NCI-H748 treated with DMSO at 0.1 percent for 48 hours (cell line): ENCODE data around the gene PRAC2.
"Not testable (repeated sequence)": the region's sequence is repeated elsewhere in the genome, so short reads cannot be mapped to it uniquely, and the experiment has no call there.

Experiments used
- DNase-seq: peaks from one replicate; lab custom pipeline; 2025; lab: John Stamatoyannopoulos, UW

PRAC2 gene

GRCh38 chr17:48722915-48723422 lies at the start of gene PRAC2:
Gene PRAC2, plus strand, starts transcription at chr17:48723185. Its CDS starts 1,226 bp downstream, at chr17:48724411.
- no peak for DNase-seq

- DNase-seq = no peak
Observed at GRCh38 chr17:48676963-48677558, 45.9 kb upstream of the PRAC2 start.

DNA sequence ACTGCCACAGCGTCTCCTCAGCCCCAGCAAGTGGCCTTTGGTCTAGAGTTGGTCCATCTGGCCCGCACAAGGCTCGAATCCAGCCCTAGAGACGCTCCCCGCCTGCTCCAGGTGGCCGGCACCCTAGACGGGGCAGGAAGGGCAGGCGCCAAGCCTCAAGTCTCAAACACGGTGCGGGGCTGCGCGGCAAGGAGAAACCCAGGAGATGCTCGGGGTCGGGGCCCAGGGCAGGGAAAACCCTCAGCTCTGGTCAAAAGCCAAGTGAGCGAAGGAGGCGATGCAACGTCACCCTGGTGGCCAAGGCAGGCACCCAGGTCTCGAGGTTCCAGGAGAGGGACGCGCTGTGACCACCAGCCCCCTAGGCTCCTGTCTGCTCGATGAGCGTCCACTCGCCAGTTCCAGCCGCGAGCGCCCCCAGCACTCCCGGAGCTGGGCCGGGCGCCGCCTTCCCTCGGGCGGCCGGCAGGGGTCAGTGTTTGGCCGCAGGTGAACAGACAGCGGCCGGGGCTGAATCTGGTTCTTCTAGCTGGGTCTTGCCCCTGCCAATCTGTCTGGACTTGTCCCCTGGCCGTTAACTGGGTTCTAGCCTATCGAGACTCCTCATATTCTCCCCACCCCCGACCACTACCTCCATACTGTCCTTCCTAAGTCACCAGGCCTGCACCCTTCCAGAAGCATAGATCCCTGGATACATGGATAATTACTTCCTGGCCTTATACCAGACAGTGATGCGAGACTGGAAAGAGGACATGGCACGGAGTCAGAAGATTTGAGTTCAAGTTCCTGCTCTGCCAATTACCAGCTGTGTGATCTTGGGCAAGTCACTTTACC lies 44.6 kb upstream of the PRAC2 start:
- peak; percentile 44 for DNase-seq

GRCh38 chr17:48679385-48680096 lies 43.4 kb upstream of the PRAC2 start:
- no peak for DNase-seq

- no peak for DNase-seq
Observed at GRCh38 chr17:48681609-48682008, 41.4 kb upstream of the PRAC2 start.

DNA sequence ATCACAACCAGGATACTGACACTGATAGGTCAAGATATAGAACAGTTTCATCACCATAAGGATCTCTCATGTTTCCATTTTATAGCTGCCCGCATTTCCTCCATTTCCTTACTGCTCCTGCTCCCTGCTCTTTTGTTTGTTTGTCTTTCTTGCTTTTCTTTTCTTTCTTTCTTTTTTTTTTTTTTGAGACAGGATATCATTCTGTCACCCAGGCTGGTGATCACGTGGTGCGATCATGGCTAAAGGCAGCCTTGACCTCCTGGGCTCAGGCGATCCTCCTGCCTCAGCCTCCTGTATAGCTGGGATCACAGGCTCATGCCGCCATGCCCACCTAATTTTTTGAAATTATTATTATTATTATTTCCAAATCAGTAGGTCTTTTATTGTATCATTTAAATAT lies 32.3 kb upstream of the PRAC2 start:
- DNase-seq = no peak

GRCh38 chr17:48692049-48692448 lies 30.9 kb upstream of the PRAC2 start:
- DNase-seq = no peak

DNA sequence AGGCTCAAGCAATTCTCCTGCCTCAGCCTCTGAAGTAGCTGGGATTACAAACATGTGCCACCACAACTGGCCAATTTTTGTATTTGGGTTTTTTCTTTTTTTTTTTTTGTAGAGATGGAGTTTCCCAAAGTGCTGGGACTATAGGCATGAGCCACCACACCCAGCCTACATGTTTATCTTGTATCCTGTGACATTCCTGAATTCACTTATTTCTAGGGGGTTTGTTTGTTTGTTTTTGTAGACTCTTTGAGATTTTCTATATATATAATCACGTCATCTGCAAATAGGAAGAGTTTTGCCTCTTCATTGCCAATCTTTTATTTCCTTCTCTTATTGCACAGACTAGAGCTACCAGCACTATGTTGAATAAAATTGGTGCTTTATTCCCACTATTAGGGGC lies 29.8 kb upstream of the PRAC2 start:
- no peak for DNase-seq

- DNase-seq = no peak
Observed at GRCh38 chr17:48701864-48702532, 21.0 kb upstream of the PRAC2 start.

- DNase-seq = no peak
Observed at GRCh38 chr17:48704361-48705248, 18.4 kb upstream of the PRAC2 start.

DNA sequence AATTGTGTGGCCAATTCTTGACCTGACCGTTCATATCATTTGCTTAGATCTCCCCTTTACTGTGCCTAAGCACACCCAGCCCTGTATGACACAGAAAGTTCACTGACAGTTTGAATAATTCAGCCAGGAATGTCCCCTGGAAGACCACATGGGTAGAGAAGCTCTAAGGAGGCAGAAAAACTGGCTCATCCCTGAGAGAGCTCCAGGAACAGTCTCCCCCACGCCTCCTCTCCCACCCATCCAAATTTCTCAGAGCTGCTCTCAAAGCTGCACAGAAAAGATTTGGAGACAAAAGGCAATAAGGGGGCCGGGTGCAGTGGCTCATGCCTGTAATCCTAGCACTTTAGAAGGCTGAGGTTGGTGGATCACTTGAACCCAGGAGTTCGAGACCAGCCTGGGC lies 11.9 kb upstream of the PRAC2 start:
- no peak for DNase-seq

- DNase-seq = peak; percentile 59
Observed at GRCh38 chr17:48715496-48716399, 7.2 kb upstream of the PRAC2 start.

GRCh38 chr17:48716549-48716948 lies 6.4 kb upstream of the PRAC2 start:
- DNase-seq = not testable (repeated sequence)

DNA sequence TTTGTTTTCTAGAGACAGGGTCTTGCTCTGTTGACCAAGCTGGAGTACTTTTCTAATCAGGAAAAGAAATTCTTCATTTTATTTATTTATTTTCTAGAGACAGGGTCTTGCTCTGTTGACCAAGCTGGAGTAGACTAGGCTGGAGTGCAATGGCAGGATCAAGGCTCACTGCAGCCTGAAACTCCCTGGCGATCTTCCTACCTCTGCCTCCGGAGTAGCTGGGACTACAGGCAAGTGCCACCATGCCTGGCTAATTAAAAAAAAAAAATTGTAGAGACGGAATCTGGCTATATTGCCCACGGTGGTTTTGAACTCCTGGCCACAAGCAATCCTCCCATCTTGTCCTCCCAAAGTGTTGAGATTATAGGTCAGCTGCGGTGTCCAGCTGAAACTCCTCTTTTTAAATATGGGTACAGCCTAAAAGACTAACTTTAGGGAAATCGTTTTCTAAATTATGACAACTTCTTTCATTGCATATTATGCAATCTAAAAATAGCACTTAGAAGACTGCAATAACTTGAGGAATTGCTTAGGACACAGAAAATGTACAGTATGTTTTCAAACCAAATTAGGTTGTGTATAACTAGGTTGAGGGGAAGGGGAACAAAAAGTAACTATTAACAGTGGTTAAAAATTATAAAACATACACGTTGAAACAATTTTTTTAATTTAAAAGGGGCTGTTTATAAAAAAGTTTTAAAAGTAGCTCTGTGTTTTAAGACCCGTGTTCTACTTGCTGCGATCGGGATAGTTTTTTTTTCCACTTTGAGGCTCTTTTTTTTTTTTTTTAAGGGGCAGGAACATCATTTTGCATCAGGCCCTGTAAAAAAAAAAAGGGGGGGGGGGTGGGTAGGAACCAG lies 5.4 kb upstream of the PRAC2 start:
- DNase-seq = no peak

DNA sequence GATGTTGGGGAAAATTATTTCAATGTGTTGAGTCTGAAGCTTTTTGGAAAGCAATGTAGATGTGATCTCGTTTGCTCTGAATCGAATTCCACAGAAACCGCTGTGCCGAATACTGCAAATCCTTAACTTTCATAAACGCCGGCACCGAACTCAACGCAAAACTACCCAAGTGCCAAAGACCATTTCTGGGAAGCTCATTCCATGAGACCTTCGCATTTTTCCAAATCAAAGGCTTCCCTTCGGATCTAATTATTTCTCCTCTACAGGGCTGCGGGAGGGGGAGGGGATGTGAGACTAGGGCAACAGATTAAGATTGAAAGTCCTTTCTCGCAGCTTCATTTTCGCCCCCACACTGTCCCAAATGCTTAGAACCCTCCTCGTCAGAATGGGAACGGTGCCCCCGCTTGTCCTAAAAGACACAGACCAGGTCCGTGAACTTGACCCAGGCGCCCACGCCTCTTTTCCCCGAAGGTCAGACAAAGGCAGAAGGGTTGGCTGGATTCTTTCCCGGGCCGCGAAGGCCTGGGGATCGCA lies 4.7 kb upstream of the PRAC2 start:
- no peak for DNase-seq

DNA sequence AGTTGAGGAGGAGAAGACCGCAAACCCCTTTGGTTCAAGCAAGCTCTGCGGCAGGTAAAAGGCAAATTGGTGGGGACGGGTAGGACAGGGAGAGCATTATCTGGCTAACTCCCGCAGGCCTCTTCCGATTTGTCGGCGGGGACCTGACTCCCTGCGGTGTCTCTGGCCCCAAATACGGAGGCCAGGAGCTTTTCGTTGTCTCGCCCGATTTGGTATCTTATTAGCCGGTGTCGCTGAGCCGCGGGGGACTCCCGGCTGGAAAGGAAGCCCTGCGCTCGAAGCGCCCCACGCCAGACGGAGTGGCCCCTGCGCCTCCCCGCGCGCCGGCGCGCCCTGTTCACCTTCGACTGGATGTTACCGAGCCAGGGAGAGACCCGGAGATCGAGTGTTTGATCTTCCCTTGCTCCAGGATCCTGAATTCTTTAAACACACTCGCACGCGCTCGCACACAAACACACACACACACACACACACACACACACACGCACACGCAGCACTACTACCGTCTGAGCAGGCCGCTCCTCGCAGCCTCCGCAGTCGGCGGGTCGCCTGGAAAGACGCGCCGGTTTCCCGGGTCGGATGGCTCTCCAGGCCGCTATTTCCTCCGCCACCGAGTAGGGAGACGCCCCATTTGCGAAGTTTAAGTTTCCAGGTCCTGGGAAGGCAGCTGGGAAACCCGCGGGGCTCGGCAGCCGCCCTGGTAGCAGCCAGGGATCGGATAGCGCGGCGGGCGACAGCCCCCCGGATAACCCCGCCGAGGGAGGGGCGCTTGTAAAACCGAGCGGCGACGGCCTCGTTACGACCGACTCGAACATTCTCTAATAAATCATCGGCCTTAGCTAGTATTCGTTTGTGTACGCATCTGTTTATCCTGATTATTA lies 4.0 kb upstream of the PRAC2 start:
- no peak for DNase-seq

DNA sequence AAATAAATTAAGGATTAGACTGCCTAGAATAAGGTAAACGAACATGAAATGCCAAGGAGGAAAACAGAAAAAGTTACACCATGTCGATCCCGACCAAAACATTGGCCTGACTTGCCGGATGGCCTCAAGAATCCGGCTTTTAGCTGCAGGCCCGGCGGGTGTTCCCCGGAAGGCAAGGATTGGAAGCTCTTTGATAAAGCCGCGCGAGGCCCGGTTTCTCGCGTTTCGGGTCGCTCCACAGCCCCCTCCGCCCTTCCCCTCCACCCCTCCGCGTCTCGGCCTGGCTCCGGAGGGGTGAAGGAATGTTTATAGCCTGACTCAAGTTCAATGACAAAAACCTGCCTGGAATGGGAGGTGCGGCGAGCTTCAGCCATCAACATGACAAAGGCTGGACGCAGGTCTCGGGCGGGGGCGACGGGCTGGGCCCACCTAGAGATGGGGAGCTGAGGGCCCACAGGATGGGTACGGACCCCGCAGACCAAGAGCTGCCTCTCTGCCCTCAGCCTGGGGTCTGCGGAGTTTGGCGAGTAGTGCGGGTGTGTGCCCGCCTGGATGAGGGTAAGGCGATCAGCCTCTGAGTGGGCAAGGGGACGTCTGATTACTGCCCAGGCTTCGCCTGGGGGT lies 3.2 kb upstream of the PRAC2 start:
- DNase-seq = no peak
